ENCODE results near the gene USP37.

The USP37 gene

DNA sequence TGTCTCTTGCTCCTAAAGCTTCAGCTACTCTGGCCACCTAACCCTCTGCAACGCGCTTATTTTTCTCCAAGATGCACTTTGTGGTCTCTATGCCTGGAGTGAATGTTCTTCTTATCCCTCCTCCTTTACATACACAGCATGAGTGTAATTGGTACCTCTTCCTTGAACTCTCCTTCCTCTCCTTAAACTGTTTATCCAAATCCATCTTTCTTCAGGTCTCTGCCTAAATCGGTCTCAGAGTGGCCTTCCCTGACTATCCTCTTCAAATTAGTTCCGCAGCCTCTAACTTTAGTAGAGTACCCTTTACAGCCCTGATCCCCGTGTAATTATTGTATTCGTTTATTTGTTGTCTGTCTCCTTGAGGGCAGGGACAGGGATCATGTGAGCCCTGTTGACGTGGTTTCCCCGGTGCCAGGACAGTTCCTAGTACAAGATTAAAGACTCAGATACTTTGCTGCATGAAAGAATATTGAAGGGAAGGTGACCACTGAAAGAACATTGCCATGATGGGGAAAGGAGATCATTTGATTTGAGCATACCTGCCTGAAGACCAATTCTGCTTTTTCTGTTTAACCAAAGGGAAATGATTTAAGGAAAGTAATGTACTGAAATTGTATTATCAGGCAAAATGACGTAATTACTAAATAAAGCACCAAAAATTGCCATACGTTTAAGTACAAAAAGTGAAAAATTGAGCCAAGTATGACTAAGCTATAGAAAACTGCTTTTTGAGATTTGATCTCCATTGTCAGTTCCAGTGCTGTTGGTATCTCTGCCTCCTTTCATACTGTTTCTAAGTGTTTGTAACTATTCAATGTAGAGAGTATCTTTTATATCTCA lies 1.7 kb upstream of the USP37 start:
- POLR2A ChIA-PET, result no interaction called here
- DNase-seq (ENCODE audit: extremely low spot score), result no peak
- TF ChIP-seq, protein P1, sequence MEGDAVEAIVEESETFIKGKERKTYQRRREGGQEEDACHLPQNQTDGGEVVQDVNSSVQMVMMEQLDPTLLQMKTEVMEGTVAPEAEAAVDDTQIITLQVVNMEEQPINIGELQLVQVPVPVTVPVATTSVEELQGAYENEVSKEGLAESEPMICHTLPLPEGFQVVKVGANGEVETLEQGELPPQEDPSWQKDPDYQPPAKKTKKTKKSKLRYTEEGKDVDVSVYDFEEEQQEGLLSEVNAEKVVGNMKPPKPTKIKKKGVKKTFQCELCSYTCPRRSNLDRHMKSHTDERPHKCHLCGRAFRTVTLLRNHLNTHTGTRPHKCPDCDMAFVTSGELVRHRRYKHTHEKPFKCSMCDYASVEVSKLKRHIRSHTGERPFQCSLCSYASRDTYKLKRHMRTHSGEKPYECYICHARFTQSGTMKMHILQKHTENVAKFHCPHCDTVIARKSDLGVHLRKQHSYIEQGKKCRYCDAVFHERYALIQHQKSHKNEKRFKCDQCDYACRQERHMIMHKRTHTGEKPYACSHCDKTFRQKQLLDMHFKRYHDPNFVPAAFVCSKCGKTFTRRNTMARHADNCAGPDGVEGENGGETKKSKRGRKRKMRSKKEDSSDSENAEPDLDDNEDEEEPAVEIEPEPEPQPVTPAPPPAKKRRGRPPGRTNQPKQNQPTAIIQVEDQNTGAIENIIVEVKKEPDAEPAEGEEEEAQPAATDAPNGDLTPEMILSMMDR (IDR thresholded peaks at IDR 0.05; ENCODE audit: control extremely low read depth, extremely low read depth, low read depth, missing control alignments), result no peak
- CTCF ChIA-PET, result interaction anchor here (1.1 to 1.7 kb wide), 2 partner anchors 278 to 297 kb away, joined by 3 to 6 read pairs; no protein-coding TSS in a partner anchor

DNA sequence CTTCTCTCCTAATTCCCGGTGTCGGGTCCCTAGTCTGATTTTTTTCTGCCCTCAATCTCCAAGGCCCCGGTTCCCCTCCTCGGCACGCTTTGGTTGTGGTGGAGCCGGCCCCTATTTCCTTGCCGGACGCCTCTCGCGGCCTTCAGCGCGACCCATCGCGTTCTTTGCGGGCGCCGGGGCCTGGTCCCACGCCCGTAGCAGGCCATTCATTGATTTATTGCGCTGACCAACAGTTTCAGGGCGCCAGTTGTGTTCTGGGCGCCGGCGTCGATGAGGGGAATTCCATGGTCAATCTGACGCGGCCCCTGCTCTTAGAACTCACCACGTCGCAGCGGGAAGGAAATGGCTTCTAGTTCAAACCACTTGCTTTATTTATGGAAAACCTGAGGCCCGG lies 884 bp upstream of the USP37 start:
- POLR2A ChIA-PET, result no interaction called here
- DNase-seq (ENCODE audit: extremely low spot score), result peak; percentile 60
- TF ChIP-seq, protein P1 (IDR thresholded peaks at IDR 0.05; ENCODE audit: control extremely low read depth, extremely low read depth, low read depth, missing control alignments), result no peak
- CTCF ChIA-PET, result no interaction called here

DNA sequence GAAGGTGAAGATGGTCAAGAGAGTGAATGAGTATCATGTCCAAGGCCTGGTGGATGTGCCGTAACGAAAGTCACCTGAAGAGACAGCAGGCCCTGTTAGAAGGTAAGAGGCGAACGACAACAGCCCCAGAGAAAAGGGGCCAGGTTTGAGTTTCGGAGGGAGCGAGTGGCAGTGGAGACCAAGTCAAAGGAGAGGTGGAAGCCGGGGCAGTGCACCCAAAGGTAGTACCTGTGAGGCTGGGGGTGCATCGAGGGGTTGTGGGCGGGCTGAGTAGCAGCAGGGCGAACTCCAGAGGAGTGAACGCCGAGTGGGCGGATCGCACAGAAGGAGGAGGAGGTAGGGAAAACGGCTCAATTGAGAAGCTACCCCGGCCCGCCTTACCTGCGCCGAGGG lies 358 bp downstream of the USP37 start:
- ChIA-PET CTCF (no interaction called here), POLR2A (no interaction called here)
- no peak for DNase-seq (ENCODE audit: extremely low spot score)
- TF ChIP-seq, protein P1 (IDR thresholded peaks at IDR 0.05; ENCODE audit: control extremely low read depth, extremely low read depth, low read depth, missing control alignments), result no peak

DNA sequence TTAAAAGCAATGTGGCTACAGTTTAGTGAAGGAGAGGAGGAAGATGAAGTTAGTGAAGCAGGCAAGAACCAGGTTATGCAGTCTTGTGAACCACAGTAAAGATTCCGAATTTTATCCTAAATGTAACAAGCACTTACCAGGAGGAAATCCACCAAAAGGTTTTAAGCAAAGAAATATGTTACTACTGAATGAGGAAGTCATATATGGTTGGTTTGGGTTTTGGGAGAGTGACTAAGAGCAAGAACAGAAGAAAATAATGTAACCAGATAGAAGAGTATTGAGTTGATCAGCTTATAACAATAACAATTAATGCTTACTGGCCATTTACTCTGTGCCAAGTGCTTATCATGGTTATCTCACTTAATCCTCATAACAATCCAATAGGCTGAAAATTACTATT lies 1.9 kb downstream of the USP37 start:
- DNase-seq (ENCODE audit: extremely low spot score), result no peak
- ChIA-PET POLR2A (no interaction called here), CTCF (interaction anchor here (1.5 kb wide), 1 partner anchor 8 kb away, joined by 4 read pairs; no protein-coding TSS in a partner anchor)
- TF ChIP-seq, protein P1 (IDR thresholded peaks at IDR 0.05; ENCODE audit: control extremely low read depth, extremely low read depth, low read depth, missing control alignments), result no peak

DNA sequence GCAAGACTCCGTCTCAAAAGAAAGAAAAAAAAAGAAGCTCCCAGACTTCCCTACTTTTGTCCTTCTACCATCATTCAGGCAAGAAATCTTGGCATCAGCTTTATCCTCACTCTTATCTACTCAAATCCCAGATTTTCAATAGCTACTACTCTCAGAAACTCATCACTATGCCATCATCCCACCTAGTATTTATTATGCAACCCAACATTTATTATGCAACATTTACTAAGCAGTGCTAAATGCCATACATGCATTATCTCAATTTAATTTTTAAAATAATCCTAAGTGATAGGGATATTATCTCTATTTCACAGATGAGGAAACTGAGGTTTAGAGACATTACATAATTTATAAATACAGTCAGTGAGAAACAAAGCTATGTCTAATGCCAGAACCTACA lies 4.1 kb downstream of the USP37 start:
- no peak for DNase-seq (ENCODE audit: extremely low spot score)
- ChIA-PET POLR2A (interaction anchor here (0.6 kb wide), 2 partner anchors 20 to 91 kb away, joined by 3 to 4 read pairs; no protein-coding TSS in a partner anchor), CTCF (interaction anchor here (0.7 to 1.4 kb wide), 7 partner anchors 11 to 283 kb away, joined by 3 to 9 read pairs (median 3); partner anchors contain the start of gene TMBIM1)
- TF ChIP-seq, protein P1 (IDR thresholded peaks at IDR 0.05; ENCODE audit: control extremely low read depth, extremely low read depth, low read depth, missing control alignments), result no peak

DNA sequence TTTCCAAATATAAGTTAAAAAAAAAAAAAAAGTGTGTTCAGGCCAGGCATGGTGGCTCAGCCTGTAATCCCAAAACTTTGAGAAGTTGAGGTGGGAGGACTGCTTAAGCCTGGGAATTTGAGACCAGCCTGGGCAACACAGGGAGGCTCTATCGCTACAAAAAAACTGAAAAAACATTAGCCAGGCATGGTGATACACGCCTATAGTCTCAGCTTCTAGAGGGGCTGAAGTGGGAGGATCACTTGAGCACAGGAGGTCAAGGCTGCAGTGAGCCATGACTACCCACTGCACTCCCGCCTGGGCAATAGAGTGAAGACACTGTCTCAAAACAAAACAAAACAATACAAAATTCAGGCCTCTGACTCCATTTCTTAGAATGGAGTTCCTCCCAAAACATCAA lies 9.2 kb downstream of the USP37 start:
- POLR2A ChIA-PET, result no interaction called here
- TF ChIP-seq, protein P1 (IDR thresholded peaks at IDR 0.05; ENCODE audit: control extremely low read depth, extremely low read depth, low read depth, missing control alignments), result no peak
- no peak for DNase-seq (ENCODE audit: extremely low spot score)
- CTCF ChIA-PET, result interaction anchor here (1.7 kb wide), 1 partner anchor 15 kb away, joined by 4 read pairs; no protein-coding TSS in a partner anchor
